ENCODE results near the gene SPACA6.
A peak's percentile ranks its signal among the peaks of the same experiment; 100 is the strongest.

SPACA6 gene

DNA sequence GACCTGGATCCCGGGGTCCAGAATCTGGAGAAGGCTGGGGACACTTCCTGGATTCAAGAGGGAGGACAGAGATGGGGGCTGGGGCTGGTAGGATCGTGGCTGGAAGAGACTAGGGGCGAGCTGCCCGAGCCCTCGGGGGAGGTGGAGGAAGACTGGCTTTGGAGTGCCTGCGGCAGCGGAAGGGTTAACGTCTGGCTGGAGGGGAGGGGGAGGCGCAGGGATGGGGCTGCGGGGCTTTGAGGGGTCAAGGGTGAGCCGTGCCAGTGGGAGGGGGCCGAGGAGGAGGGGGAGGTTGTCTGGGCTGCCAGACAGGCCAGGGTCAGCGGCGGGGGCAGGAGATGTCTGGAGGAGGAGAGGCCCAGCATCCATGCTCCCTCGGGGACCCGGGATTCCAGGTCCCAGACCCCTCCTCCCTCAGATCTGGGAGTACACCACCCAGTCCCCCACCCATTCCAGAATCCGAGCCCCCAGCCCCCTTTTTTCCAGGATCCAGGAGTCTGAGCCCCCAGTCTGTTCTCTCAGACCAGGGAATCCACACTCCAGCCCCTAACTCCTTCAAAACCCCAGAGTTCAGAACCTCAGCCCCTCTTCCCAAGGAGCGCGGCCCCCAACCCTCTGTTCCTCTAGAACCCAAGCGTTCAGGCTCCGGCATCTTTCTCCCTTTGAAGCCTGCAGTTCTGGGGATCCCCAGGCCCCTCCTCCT lies 3.2 kb upstream of the SPACA6 start:
- DNase-seq: peak; percentile 61

DNA sequence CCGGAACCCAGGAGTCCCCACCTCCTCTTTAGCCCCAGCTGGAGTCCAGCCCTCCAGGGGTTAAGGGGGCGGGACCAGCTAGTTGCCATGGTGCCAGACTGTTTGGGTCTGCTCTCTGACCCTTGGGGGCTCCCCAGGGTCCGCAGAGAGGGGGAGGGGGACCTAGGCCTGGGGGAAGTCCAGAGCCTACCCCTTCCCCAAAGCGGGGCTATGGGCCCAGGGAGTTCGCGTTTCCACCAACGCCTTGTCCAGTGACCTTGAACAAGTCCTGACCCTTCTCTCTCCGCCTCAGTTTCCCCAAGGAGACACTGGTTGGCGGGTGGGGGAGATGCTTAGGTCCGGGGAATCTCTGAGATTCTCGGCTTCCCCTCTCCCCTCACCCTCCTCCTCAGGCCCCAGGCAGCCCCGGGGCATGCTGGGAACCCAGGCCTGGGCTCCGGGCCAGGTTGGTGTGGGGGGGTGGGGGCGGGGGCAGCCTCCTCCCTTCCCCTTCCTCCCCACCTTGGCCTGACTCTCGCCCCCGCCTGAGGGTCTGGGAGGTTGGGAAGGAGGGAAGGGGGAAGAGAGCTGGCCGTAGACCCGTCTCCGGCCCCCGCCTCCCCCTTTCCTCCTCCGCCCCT lies 2.6 kb upstream of the SPACA6 start:
- DNase-seq: peak; percentile 93

DNA sequence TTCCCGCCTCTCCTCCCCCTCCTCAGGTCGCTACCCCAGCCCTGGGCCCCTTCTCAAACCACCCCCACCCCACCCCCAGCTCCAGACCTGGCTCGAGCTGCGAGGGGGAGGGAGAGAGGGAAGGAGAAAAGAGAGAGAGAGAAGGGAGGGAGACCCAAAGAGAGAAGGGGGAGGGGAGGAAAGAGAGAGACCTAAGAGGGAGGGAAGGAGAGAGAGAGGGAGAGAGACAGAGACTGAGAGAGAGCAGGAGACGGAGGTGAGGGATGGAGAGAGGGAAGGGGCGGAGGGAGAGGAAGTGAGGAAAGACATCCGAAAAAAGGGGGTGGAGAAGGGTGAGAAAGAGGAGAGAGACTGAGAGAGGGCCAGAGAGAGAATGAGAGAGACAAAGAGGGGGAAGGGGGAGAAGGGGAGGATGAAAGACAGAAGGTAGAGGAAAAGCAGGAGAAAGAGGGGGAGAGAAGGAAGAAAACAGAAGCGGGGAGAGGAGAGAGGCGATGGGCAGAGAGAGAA lies 2.0 kb upstream of the SPACA6 start:
- peak; percentile 84 for DNase-seq

DNA sequence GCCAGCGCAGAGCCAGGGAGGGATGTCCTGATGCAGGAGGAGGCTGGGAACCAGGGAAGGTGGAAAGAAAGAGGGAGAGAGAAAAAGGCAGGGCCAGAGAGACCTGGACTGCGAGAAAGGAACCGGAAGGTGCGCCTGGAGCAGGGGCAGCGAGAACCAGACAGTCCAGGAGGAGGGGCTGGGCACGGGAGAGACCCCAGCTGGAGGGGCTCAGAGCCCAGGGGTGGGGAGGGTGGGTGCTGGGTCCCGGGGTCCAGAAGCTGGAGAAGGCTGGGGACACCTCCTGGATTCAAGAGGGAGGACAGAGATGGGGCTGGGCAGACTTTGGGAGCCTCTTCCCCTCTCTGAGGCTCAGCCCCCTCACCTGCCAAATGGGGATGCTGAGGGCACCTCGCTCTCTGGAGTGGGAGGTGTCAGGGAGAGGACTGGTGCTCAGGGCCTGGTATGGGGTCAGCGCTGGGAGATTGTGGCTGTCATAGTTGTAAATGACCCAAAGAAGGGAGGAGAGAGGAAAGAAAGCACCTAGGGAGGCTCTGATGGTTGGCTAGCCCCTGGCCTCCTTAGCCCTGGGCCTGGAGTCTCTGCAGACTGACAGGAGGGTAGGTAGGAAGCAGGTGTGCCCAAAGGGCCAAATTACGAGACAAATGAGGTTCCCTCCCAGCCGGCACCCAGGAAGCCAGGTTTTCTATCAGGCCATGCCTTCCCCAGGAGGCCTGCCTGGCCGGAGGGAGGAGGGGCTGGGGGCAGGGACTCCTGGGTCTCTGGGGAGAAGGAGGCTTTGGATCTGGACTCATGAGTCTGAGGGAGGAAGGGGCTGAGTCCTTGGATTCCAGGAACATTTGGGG lies 1.3 kb upstream of the SPACA6 start:
- no peak for DNase-seq

DNA sequence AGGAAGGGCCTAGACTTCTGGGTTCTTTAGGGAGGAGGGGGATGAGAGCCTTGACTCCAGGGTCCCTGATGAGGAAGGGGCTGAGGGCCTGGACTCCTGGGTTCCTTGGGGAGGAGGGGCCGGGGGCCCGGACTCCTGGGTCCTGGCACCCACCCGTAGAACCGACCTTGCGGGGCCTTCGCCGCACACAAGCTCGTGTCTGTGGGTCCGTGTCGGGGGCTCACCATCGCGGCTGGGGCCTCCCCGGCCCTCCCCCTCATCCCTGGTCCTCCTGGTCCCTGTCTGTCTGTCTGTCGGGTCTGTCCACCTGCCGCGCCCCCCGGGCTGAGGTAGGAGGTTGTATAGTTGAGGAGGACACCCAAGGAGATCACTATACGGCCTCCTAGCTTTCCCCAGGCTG lies 662 bp upstream of the SPACA6 start:
- no peak for DNase-seq

DNA sequence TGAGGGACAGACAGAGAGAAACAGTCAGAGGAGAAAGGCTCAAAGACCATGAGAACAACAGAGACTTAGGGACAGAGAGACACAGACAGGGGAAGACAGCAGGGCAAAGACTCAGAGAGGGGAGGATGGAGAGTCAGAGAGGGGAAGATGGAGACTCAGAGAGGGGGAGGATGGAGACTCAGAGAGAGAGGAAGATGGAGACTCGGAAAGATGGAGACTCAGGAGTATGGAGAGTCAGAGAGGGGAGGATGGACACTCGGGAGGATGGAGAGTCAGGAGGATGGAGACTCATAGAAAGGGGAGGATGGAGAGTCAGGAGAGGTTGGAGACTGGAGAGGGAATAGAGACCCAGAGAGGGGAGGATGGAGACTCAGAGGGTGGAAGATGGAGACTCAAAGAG lies 689 bp downstream of the SPACA6 start:
- no peak for DNase-seq

DNA sequence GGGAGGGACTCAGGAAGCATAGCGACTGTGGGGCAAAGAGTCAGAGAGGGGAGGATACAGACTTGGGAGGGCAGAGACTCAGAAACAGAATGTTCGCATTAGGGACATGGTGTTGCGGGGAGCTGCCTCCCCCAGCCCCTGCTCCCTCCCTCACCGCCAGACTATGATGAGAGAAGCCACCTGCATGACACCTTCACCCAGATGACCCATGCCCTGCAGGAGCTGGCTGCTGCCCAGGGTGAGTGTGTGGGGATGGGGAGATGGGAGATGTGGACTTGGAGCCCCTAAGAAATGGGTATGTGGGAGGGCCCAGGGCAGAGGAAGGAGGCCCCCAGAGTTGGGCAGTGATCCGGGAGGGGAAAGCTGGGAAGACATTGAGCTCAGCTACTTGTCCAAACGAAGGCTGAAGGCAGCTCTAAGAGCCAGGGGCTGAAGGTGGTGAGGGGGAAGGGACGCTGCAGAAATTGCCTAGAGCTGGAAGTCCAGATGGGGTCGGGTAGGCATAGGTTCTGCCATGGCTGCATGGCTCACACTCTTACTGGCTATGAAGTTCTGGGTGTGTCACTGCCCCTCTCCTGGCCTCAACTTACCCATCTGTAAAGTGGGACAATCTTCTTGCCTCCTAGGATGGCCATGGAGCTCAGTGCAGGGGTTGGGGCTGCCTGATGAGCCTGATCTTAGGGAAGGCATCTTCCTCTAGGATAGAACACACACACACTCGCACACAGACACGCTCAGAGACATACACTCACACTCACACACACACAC lies 1.4 kb downstream of the SPACA6 start:
- no peak for DNase-seq

DNA sequence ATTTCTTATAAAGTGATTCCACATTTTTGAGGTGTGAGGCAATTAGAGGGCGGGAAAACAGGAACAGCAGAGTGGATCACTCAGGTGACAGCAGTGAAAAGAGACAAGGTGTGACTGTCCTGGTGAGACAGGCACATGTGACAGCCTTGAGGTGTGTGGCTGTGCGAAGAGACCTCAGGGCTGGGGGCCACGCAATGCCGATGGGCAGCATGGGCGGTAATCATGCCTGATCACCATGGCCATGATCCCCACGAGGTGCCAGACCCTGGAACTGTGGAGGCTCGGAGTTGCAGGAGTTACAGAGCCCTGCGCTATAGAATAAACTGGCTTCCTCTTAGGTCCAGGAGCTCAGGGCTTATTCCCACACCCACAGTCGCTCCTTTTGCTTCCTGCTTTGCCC lies 2.0 kb downstream of the SPACA6 start:
- no peak for DNase-seq

DNA sequence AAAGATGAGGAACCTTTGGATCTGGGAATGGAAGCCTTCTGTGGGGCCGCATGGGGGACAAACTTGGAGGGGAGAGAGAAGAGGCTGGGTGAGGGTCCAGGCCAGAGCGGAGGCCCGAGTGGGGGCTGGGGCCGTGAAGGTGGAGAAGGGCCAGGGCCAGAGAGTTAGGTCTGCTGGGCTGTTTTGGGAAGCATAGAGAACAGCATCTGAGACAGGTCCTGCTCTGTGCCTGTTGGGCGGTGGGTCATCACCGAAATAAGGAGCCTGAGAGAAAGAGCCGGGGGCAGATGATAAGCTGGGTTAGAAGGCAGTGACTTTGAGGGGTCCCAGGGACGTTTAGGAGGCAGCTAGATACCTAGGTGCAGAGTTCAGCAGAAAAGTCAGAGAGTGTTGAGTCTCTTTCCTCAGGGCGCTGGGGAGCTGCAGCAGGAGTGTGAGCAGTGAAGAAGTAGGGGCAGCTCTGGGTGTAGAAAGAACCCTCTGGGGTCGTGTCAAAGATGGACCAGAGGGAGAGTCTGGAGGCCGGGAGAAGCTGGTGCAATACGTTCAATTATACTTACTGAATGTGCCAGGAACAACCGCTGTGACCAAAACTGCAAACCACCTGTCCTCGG lies 2.7 kb downstream of the SPACA6 start:
- no peak for DNase-seq

DNA sequence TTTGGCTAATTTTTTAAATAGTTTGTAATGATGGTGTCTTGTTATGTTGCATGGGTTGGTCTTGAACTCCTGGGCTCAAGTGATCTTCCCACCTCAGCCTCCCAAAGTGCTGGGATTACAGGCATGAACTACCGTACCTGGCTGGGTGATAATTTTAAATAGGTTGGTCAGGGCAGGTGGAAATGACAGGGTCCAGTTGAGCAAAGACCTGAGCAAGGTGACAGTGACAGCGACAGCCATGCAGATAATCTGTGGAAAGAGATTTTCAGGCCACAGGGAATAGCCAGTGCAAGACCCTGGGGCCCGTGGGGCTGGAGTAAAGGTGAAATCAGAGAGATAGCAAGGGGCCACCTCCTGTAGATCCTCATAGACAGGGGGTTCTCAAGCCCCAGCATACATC lies 3.5 kb downstream of the SPACA6 start:
- DNase-seq: no peak

DNA sequence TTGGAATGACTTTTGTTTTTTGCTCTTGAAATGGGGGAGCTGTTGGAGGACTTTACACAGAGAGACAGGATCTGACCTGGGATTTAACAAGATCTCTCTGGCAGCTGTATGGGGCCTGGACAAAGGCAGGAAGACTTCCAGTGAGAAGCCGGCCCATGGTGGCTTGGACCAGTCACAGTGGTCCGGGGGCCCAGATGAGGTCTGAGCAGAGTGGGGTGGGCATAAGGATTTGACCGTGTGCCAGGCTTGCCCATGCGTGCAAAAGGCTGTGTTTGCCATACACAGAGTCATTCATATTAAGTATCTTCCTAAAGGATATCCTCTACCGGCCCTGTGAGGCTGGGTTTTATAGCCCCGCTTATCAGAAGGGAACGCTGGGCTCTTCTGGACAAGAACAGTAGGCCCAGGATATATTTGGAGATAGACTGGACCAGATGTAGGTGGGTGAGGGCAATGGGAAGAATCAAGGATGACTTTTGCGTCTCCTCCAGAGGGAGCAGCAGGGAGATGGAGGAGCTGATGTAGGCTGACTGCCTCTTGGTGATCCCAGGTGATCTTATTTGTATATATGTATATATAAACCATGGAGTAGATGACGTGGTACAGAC lies 4.1 kb downstream of the SPACA6 start:
- DNase-seq: no peak

DNA sequence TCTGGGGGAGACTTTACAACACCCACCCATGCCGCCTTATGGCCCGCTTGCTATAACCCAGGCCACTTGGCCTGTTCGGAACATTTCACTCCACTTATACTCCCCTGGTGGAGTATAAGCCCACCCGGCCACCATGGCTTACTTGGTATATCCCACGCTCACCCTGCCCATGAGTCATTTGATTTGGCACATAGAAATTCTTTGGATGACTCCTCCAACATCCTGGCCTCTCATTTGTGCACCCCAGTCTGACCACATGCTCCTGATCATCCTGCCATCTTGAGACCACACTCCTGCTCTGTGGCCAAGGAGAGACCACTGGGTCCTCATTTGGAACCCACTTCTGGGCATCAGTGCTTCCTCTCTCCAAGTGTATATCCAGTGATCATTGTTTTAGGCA lies 5.2 kb downstream of the SPACA6 start:
- peak; percentile 60 for DNase-seq

DNA sequence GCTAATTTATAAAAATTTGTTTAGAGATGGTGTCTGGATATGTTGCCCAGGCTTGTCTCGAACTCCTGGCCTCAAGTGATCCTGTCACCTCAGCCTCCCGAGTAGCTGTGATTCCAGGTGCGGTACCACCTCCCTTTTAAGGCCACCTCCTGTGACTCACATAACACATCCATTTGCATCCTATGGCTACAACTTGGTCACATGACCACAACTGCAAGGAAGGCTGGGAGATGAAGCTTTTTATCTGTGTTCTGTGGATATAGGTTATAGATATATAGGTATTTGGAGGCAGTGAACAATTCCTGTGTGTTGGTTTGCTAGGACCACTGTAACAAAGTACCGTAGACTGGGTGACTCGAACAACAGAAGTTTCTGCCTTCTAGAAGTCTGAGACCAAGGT lies 6.0 kb downstream of the SPACA6 start:
- no peak for DNase-seq

DNA sequence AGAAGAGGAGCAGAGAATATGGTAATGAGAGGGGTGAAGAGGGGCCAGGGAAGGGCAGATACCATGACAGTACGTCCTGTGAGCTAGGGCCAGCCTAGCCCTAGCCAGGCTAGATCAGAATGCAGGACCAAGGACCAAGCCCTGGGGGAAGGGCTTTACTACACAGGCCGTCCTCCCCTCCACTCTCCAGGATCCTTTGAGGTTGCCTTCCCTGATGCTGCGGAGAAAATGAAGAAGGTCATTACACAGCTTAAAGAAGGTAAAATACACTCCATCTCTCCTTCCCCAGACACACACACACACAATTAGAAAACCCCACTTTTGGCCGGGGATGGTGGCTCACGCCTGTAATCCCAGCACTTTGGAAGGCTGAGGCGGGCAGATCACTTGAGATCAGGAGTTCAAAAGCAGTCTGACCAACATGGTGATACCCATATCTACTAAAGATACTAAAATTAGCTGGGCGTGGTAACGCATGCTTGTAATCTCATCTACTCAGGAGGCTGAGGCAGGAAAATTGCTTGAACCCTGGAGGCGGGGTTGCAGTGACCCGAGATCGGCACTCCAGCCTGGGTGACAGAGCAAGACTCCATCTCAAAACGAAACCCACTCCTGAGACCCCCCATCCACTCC lies 8.5 kb downstream of the SPACA6 start:
- DNase-seq: no peak

DNA sequence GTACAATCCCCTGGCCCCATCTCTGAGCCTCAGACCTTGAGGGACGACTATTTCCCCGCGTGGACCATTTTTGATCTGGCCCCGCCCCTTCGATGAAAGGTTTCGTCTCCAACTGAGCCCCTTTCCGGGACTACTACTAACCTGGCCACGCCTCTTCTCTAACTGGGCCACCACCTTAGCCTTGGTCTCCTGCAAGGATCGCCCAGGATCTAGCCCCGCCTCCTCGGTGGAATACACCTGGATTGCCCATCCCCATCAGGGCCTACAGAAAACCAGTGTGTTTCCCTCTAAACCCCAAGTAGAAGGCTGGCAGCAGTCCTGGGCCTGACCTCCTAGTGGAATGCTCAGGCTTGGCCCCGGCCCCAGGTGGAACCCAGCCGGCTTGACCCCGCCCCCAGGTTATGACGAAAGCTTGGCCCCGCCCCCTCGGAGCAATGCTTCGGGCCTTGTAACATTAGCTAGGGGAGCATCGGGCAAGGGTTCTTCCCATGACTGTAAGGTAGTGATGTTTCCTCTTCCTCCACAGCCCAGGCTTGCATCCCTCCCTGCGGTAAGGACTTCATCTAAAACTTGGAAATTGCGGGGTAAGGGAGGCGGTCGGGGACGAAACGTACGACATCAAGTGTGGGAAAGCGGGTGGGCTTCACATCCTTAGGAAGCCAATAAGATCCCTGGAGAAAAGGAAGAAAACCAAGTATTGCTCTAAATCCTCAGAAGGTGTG lies 9.1 kb downstream of the SPACA6 start:
- DNase-seq: peak; percentile 66

DNA sequence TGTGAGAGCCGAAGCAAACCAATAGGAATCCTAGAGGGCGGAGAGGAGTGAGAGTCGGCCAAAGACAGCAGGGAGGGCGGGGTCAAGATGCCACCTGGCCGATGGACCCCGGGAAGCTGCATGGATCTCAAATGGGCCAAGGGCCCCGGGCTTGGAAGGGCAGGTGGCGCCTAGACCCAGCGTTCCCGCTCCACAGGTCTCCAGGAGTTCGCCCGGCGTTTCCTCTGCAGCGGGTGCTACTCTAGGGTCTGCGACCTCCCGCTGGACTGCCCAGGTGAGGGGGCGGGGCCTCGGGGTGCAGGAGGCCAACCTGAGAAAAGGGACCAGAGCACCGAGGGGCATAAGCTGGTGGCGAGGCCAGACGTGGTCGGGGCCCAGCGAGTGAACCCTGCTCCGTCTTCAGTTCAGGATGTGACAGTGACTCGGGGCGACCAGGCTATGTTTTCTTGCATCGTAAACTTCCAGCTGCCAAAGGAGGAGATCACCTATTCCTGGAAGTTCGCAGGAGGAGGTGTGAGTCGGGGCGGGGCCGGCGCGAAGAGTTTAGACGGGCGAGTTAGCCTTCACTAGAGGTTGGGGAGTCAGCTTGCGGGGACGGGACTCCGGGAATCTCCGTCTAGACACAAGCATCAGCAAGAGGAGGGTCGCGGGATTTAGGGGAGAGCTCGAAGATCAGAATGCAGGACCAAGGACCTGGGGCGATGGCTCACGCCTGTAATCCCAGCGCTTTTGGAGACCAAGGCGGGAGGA lies 9.9 kb downstream of the SPACA6 start:
- no peak for DNase-seq

DNA sequence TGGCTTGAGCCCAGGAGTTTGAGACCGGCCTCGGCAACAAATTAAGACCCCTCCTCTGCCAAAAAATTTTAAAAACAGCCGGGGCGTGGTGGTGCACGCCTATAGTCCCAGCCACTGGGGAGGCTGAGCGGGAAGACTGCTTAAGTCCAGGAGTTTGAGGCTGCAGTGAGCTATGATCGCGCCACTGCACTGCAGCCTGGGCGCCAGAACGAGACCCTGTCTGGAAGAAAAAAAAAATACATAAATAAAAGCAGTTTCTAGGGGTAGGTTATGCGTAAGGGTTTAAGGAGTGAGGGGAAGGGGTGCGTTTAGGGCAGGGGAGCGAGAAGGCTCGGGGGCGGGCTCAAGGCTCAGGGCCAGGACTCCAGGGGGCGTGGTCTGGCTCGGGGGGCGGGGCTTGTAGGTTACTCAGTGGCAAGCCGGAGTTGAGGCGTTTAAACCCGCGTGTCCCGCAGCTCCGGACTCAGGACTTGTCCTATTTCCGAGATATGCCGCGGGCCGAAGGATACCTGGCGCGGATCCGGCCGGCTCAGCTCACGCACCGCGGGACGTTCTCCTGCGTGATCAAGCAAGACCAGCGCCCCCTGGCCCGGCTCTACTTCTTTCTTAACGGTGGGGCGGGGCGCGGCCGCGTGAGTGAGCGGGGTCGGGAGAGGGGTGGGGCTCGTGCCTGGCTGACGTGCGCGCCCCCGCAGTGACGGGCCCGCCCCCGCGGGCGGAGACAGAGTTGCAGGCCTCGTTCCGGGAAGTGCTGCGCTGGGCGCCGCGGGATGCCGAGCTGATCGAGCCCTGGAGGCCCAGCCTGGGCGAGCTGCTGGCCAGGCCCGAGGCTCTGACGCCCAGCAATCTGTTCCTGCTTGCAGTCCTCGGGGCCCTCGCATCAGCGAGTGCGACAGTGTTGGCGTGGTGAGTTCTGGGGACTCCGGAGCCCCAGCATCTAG lies 10.7 kb downstream of the SPACA6 start:
- DNase-seq: peak; percentile 94

DNA sequence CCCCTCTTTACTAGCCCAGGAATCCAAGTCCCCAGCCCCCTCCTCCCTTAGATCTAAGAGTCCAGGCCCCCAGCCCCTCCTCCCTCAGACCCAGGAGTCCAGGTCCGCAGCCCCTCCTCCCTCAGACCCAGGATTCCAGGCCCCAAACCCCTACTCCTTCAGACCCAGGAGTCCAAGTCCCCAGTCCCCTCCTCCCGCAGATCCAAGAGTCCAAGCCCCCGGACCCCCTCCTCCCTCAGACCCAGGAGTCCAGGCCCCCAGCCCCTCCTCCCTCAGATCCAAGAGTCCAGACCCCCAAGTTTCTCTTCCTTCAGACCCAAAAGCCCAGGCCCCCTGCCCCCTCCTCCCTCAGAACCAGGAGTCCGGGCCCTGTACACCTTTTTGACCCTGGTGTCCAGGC lies 11.5 kb downstream of the SPACA6 start:
- DNase-seq: no peak

DNA sequence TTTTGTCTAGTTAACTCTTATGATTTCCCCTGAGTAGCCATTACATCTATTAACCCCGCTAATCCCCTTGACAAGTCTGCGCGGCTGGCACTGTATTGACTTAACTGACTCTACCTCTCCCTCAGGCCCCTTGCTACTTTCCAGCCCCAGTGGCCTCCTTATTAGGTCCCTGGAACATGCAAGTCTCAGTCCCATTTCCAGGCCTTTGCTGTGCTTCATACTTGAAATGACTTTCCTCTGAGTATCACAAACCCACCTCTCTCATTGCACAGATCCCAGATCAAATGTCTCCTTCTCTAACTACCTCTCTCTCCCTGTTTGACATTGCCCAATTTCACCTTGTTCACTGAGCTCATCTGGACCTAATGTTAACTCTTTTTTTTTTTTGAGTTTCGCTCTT lies 13.2 kb downstream of the SPACA6 start:
- no peak for DNase-seq
